ENCODE results near the gene CX3CR1. TPM values are rescaled to one million over a fixed set of nuclear protein-coding genes. Genes with fewer than 3 reads are reported as not detected.

The CX3CR1 gene
- total RNA-seq, 4 donors from 2014 or later: not detected

DNA sequence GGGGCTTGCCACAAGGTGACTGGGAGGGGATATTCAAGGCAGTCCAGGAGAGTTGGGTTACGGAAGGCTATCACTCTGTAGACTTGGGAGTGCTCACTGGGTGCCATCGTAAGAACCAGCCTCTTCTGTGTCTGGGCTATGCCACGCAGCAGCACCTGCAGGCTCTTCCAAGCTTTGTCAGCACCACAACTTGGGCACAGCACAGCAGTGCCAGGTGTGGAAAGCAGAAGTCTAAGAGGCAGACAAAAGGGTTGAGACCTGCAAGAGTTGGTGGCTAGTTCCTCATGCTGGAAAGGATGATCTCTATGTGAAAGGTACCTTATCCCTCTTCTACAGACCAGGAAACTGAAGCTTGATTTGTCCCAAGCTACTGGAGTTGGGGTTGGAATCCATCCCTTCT is 15.8 kb downstream of the CX3CR1 start:
- H3K4me1 ChIP-seq: no peaks in the 10 kb centered on the region
- H3K27ac ChIP-seq: no peak overlapping the region
- TF ChIP-seq CTCF (IDR thresholded peaks at IDR 0.05) (no peak), POLR2A (IDR thresholded peaks at IDR 0.05) (no peak)
- peak in 2 of 3 donors; percentile 49 to 58 for DNase-seq
- H3K4me3 ChIP-seq: no peak overlapping the region
- no peaks in the 10 kb centered on the region for H3K36me3 ChIP-seq
- no peaks in the 10 kb centered on the region for H3K9me3 ChIP-seq
- H3K27me3 ChIP-seq: no peaks in the 10 kb centered on the region

GRCh38 chr3:39263576-39263975 is 16.3 kb downstream of the CX3CR1 start:
- Histone ChIP-seq H3K36me3 (no peaks in the 10 kb centered on the region), H3K4me3 (no peak overlapping the region), H3K4me1 (no peaks in the 10 kb centered on the region), H3K27ac (no peak overlapping the region), H3K9me3 (no peaks in the 10 kb centered on the region), H3K27me3 (no peaks in the 10 kb centered on the region)
- no peak for TF ChIP-seq CTCF (IDR thresholded peaks at IDR 0.05)
- no peak for TF ChIP-seq POLR2A (IDR thresholded peaks at IDR 0.05)
- DNase-seq: no peak

GRCh38 chr3:39262846-39263245 is 17.0 kb downstream of the CX3CR1 start:
- H3K9me3 ChIP-seq: no peaks in the 10 kb centered on the region
- TF ChIP-seq CTCF (IDR thresholded peaks at IDR 0.05): no peak
- TF ChIP-seq POLR2A (IDR thresholded peaks at IDR 0.05): no peak
- no peaks in the 10 kb centered on the region for H3K27me3 ChIP-seq
- no peak overlapping the region for H3K27ac ChIP-seq
- H3K36me3 ChIP-seq: no peaks in the 10 kb centered on the region
- H3K4me3 ChIP-seq: no peak overlapping the region
- DNase-seq: no peak
- no peaks in the 10 kb centered on the region for H3K4me1 ChIP-seq

DNA sequence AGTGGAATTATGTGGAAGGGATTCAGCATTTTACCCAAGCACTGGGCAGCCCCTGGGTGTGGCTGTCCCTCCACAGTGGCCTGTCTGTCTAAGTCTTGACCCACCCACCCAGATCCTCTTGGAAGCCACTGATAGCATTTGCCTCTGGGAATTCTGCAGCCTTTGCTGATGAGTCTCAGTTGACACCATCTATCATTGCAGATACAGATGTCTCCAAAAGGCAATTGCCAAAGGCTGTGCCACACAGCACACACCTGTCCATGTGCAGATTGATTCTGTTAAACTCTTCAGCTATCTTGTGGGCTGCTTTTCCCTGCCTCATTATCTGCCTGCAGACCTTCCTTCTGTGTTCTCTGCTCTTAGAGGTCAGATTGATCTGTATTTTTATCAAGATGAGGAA is 18.1 kb downstream of the CX3CR1 start:
- TF ChIP-seq POLR2A (IDR thresholded peaks at IDR 0.05) (no peak), CTCF (IDR thresholded peaks at IDR 0.05) (no peak)
- DNase-seq: no peak
- no peaks in the 10 kb centered on the region for H3K27me3 ChIP-seq
- H3K4me1 ChIP-seq: no peaks in the 10 kb centered on the region
- no peaks in the 10 kb centered on the region for H3K36me3 ChIP-seq
- H3K4me3 ChIP-seq: no peak overlapping the region
- H3K9me3 ChIP-seq: no peaks in the 10 kb centered on the region
- H3K27ac ChIP-seq: no peak overlapping the region

DNA sequence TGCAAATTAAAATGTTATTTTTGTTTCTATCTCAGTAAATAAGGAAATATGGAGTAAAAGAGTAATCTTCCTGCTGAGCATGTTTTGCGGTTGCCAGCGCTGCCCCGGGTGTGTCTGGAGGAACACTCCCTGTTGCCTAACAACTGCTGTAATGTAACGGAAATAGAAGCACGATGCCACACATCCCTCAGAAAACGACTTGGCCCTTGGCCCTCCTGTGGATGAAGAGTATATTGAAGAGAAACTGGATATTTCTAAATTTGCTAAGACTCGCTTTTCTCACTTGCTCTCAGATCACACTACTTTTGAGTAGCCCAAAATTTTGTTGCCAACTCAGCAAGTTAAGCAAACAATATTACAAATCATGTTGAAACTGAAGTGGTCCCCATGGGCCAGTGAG is 18.9 kb downstream of the CX3CR1 start:
- Histone ChIP-seq H3K27me3 (no peaks in the 10 kb centered on the region), H3K4me3 (no peak overlapping the region), H3K4me1 (peaks cover 0 to 3% (median 0%) of the 10 kb centered on the region in 4 donors), H3K27ac (no peak overlapping the region), H3K36me3 (no peaks in the 10 kb centered on the region), H3K9me3 (no peaks in the 10 kb centered on the region)
- TF ChIP-seq CTCF (IDR thresholded peaks at IDR 0.05) (peak in 5 of 6 experiments; percentile 27 to 53 (median 31)), POLR2A (IDR thresholded peaks at IDR 0.05) (no peak)
- peak in 2 of 3 donors; percentile 65 to 82 for DNase-seq

DNA sequence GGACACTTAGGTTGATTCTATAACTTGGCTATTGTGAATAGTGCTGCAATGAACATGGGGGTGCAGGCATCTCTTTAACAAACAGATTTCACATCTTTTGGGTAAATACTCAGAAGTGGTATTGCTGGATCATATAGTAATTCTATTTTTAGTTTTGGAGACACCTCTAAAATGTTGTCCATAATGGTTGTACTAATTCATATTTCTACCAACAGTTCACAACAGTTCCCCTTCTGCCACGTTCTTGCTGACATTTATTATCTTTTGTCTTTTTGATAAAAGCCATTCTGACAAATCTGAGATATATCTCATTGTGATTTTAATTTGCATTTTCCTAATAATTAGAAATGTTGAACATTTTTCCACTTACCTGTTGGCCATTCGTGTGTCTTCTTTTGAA is 19.5 kb downstream of the CX3CR1 start:
- no peaks in the 10 kb centered on the region for H3K36me3 ChIP-seq
- H3K4me3 ChIP-seq: no peak overlapping the region
- peaks cover 0 to 4% (median under 1%) of the 10 kb centered on the region in 4 donors for H3K4me1 ChIP-seq
- TF ChIP-seq POLR2A (IDR thresholded peaks at IDR 0.05): no peak
- TF ChIP-seq CTCF (IDR thresholded peaks at IDR 0.05): no peak
- DNase-seq: no peak
- H3K9me3 ChIP-seq: no peaks in the 10 kb centered on the region
- H3K27me3 ChIP-seq: no peaks in the 10 kb centered on the region
- H3K27ac ChIP-seq: no peak overlapping the region

Measured in Peyer's patch (tissue), 4 donors.